PFSK-1 (cell line): ENCODE data around the gene KCTD5.

ENCODE experiments used
- FOXP2 ChIP-seq: optimal IDR thresholded peaks from 2 replicates; pipeline ENCODE3; 2011; ENCODE audit warnings: borderline replicate concordance, control low read depth, inconsistent platforms; ENCODE audit not compliant: insufficient read depth; ENCODE audit errors: extremely low read length, extremely low read depth
- POLR2AphosphoS5 ChIP-seq: IDR thresholded peaks from 2 replicates; pipeline ENCODE4 v1.6.1; 2012; ENCODE audit warnings: low read depth, mild to moderate bottlenecking, control low read depth, low read length, moderate library complexity
- SIN3A ChIP-seq: IDR thresholded peaks from 2 replicates; pipeline ENCODE4 v1.6.1; 2012; ENCODE audit warnings: mild to moderate bottlenecking, low read length, moderate library complexity, borderline replicate concordance; ENCODE audit not compliant: insufficient read depth
- TAF1 ChIP-seq: IDR thresholded peaks from 2 replicates; pipeline ENCODE4 v1.6.1; 2012; ENCODE audit warnings: low read length, control low read depth, borderline replicate concordance; ENCODE audit not compliant: insufficient read depth
- TF ChIP-seq, protein P1 (sequence below), 2 experiments: IDR thresholded peaks; 2 replicates each; pipeline versions ENCODE4 v1.6.1 to v1.8.0; 2011 to 2012; ENCODE audit warnings: low read depth in 2 of 2, low read length in 2 of 2, control low read depth in 1 of 2, inconsistent platforms in 1 of 2, mild to moderate bottlenecking in 1 of 2, moderate library complexity in 1 of 2; ENCODE audit not compliant: insufficient read depth in 1 of 2

Gene KCTD5

DNA sequence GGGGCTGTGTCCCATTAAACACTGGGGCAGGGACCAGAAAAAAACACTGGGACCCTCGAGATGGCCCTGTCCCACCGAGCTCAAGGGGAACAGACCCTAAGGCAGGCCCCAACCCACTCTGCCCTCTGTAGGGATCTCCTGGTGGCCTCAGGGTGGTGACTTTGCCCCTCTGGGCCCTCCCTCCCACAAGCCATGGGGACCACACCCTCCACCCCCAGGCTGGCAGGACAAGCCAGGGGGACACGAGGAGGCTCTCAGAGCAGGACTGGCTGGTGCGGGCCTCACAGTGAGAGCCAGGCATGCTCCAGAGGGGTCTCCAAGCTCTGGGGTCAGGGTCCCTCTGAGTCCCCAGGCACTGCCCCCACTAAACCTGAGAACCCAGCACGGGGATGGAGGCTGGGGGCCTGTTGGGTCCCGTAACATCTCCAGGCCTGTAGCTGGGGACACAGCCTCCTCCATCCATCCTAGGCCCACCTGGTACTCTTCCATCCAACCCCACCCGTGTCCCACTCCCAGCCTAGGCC lies 55.6 kb downstream of the KCTD5 start:
- TF ChIP-seq FOXP2 (no peak), POLR2AphosphoS5 (no peak), SIN3A (no peak), TAF1 (no peak)
- TF ChIP-seq, protein P1, sequence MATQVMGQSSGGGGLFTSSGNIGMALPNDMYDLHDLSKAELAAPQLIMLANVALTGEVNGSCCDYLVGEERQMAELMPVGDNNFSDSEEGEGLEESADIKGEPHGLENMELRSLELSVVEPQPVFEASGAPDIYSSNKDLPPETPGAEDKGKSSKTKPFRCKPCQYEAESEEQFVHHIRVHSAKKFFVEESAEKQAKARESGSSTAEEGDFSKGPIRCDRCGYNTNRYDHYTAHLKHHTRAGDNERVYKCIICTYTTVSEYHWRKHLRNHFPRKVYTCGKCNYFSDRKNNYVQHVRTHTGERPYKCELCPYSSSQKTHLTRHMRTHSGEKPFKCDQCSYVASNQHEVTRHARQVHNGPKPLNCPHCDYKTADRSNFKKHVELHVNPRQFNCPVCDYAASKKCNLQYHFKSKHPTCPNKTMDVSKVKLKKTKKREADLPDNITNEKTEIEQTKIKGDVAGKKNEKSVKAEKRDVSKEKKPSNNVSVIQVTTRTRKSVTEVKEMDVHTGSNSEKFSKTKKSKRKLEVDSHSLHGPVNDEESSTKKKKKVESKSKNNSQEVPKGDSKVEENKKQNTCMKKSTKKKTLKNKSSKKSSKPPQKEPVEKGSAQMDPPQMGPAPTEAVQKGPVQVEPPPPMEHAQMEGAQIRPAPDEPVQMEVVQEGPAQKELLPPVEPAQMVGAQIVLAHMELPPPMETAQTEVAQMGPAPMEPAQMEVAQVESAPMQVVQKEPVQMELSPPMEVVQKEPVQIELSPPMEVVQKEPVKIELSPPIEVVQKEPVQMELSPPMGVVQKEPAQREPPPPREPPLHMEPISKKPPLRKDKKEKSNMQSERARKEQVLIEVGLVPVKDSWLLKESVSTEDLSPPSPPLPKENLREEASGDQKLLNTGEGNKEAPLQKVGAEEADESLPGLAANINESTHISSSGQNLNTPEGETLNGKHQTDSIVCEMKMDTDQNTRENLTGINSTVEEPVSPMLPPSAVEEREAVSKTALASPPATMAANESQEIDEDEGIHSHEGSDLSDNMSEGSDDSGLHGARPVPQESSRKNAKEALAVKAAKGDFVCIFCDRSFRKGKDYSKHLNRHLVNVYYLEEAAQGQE (IDR thresholded peaks at IDR 0.05; ENCODE audit: insufficient read depth in 1 of 2, low read depth in 2 of 2, low read length in 2 of 2) = no peak

DNA sequence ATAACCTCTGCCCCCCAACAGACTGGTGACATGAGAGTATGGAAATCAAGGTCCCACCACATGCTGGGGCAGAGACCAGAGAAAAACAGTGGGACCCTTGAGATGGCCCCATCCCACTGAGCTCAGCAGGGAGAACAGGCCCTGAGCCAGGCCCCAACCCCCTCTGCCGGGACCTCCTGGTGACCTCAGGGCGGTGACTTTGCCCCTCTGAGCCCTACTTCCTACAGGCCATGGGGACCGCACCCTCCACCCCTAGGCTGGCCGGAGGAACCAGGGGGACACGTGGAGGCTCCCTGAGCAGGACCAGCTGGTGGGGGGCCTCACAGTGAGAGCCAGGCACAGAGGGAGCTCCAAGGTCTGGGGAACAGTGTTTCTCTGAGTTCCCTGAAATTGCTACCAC lies 56.3 kb downstream of the KCTD5 start:
- TF ChIP-seq FOXP2 = no peak
- TF ChIP-seq TAF1 = no peak
- no peak for TF ChIP-seq POLR2AphosphoS5
- TF ChIP-seq, protein P1 (IDR thresholded peaks at IDR 0.05; ENCODE audit: insufficient read depth in 1 of 2, low read depth in 2 of 2, low read length in 2 of 2) = no peak
- no peak for TF ChIP-seq SIN3A

DNA sequence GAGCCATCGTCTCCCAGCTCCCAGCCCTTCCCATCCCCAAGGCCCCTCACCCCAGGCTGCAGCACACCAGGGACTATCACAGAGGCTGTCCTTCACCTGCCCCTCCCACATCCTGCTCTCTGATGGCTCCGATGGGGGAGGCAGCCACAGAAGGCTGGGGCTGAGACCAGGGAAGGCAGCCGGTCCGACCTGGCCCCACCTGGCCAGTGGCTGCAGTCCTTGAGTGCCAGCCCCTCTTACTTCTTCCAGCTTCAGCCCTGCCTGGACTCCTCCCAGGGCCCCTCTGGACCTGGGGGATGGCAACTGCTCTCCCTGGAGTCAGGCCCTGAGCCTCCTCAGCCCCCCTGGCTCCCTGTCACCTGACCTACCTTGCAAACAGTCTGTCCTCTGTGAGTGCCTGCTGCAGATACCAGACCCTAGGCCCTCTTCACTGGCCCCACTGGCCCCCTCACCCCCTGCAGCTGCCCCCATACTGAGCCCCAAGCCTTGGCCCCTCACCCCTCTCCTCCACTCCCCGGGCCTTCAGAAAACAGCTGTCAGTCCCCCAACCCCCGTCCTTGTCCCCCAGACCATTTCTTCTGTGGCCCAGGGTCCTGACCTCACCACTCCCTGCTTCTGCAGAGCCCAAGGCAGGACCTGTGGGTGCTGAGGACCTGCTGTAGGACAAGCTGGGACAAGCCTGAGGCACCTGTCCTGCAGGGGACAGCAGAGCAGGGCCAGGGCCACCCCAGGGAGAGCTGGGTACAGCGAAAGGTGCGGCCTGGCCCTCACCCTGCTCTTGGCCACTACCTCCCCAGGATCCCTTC lies 57.5 kb downstream of the KCTD5 start:
- TF ChIP-seq, protein P1 (IDR thresholded peaks at IDR 0.05; ENCODE audit: insufficient read depth in 1 of 2, low read depth in 2 of 2, low read length in 2 of 2) = no peak
- TF ChIP-seq POLR2AphosphoS5 = no peak
- TF ChIP-seq TAF1 = no peak
- no peak for TF ChIP-seq FOXP2
- TF ChIP-seq SIN3A = no peak

DNA sequence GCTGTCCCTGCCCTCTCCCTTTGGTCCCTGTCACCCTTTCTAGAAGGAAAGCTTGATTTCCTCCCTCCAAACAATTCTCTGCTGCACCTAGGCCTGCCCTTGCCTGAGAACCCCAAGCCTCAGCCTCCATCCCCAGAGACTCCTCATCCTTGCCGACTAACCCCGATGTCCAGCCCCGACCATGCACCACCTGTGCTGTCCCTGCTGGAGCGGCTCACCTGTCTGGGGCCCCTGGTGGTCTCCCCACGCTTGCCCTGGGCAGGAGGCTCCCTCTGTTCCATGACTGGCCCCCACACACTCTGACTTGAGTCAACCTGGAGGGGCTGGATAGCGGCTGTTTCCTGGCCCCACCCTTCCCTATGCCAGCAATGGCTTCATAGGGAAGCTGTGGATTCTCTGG lies 58.2 kb downstream of the KCTD5 start:
- TF ChIP-seq, protein P1 (IDR thresholded peaks at IDR 0.05; ENCODE audit: insufficient read depth in 1 of 2, low read depth in 2 of 2, low read length in 2 of 2) = no peak
- no peak for TF ChIP-seq FOXP2
- TF ChIP-seq POLR2AphosphoS5 = no peak
- no peak for TF ChIP-seq TAF1
- no peak for TF ChIP-seq SIN3A
